Measurements from ENCODE around the gene PPP1R37. TPM values are rescaled to one million over a fixed set of nuclear protein-coding genes. Genes with fewer than 3 reads are reported as not detected.
A peak's percentile ranks its signal among the peaks of the same experiment; 100 is the strongest.

The PPP1R37 gene
- total and polyA plus RNA-seq, 2 of the 8 experiments (the other 6 are each of a cell fraction or from before 2014, with no cell fraction given), result 14.6 to 25.7 TPM

GRCh38 chr19:45112111-45112827 lies 19.3 kb downstream of the PPP1R37 start:
- CTCF ChIA-PET (ENCODE audit: partially characterized antibody), result interaction anchor here (0.6 to 8.6 kb wide), 6 partner anchors 10 to 258 kb away, joined by 3 to 73 read pairs (median 8); no protein-coding TSS in a partner anchor
- no peak for FAIRE-seq

More at GRCh38 chr19:45112111-45112827, 19.3 kb downstream of the PPP1R37 start:
- no peak overlapping the region for H4K8ac ChIP-seq (ENCODE audit: extremely low read depth, insufficient read depth, low read length)
- H3K27ac ChIP-seq (ENCODE audit: low read depth, low read length), result no peak overlapping the region
- POLR2A ChIA-PET (ENCODE audit: partially characterized antibody), result interaction anchor here (0.7 to 2.6 kb wide), 6 partner anchors 9 to 33 kb away, joined by 3 to 6 read pairs (median 5); partner anchors contain the start of genes GEMIN7 and PPP1R37
- DNase-seq (ENCODE audit: low read depth in 1 of 2, low spot score in 2 of 2), result no peak
- H3K4me1 ChIP-seq (replicated peaks in 1 of 4; ENCODE audit: control insufficient read depth in 3 of 4, insufficient read depth in 4 of 4, low read length in 3 of 4), result peaks cover 0 to 16% (median 4%) of the 10 kb centered on the region in 4 experiments; a peak in 6 of 7 replicates
- H3K23ac ChIP-seq (ENCODE audit: insufficient read length), result no peak overlapping the region
- peaks cover 6 to 87% of the 10 kb centered on the region in 2 experiments for H3K79me2 ChIP-seq (ENCODE audit: control insufficient read depth in 1 of 2, insufficient read depth in 2 of 2, low read length in 2 of 2)
- peaks cover 32 to 34% of the 10 kb centered on the region in 2 experiments for H4K20me1 ChIP-seq (replicated peaks in 1 of 2; ENCODE audit: control insufficient read depth in 1 of 2, insufficient read depth in 2 of 2, low read length in 2 of 2)
- no peaks in the 10 kb centered on the region for H3K27me3 ChIP-seq (replicated peaks in 1 of 4; ENCODE audit: control insufficient read depth in 3 of 4, extremely low read depth in 1 of 4, insufficient read depth in 3 of 4, low read length in 3 of 4)
- H3K18ac ChIP-seq (ENCODE audit: extremely low read depth, low read length), result no peak overlapping the region
- H2BK20ac ChIP-seq (ENCODE audit: low read length), result no peak overlapping the region
- H3K4ac ChIP-seq (replicated peaks; ENCODE audit: insufficient read length, low read depth, low read length), result no peak overlapping the region
- no peak overlapping the region for H3K4me3 ChIP-seq (ENCODE audit: extremely low read depth in 1 of 4, insufficient read depth in 2 of 4, low read depth in 3 of 4, low read length in 4 of 4)
- H3K4me2 ChIP-seq (ENCODE audit: insufficient read depth in 1 of 2, low read depth in 2 of 2, low read length in 2 of 2), result no peak overlapping the region
- H2BK15ac ChIP-seq (ENCODE audit: low read length), result no peak overlapping the region
- H4K5ac ChIP-seq (ENCODE audit: insufficient read length, low read depth, low read length), result no peak overlapping the region
- H3K14ac ChIP-seq (ENCODE audit: insufficient read length), result no peak overlapping the region
- no peaks in the 10 kb centered on the region for H3K36me3 ChIP-seq (ENCODE audit: control insufficient read depth in 2 of 4, insufficient read depth in 4 of 4, low read length in 3 of 4)
- no peak overlapping the region for H2AFZ ChIP-seq (ENCODE audit: low read length)
- H3K9me3 ChIP-seq (ENCODE audit: insufficient read depth in 2 of 2, low read depth in 1 of 2, low read length in 1 of 2), result no peaks in the 10 kb centered on the region
- peaks cover 37% of the 10 kb centered on the region for H3K79me1 ChIP-seq (ENCODE audit: low read depth, low read length)
- H2BK12ac ChIP-seq (ENCODE audit: low read depth, low read length), result no peak overlapping the region
- 0 out of 7 replicates have a peak overlapping the region, but pooled peaks of 1 of the 4 experiments have one; percentile 2 for H3K9ac ChIP-seq (replicated peaks in 1 of 4; ENCODE audit: extremely low read depth in 1 of 4, low read depth in 3 of 4, low read length in 3 of 4)
- no peak overlapping the region for H4K91ac ChIP-seq (replicated peaks; ENCODE audit: insufficient read length, low read length)
- no peak overlapping the region for H2BK5ac ChIP-seq (ENCODE audit: low read depth, low read length)
- H2AK5ac ChIP-seq (ENCODE audit: low read depth, low read length), result no peak overlapping the region
- H3K56ac ChIP-seq (replicated peaks; ENCODE audit: insufficient read length, low read depth, low read length), result no peak overlapping the region
- WGBS, 2 experiments (ENCODE audit: extremely low coverage in 1 of 2, insufficient coverage in 1 of 2, insufficient read length in 1 of 2, insufficient replicate concordance in 2 of 2, low coverage in 1 of 2, low lambda C conversion rate in 2 of 2, missing lambda C conversion rate in 1 of 2), result 91% methylated on average over 11 of the region's 11 CpGs; no CpG with 5 or more reads in 1 of the 2 experiments
- no peaks in the 10 kb centered on the region for H3K23me2 ChIP-seq (ENCODE audit: low read depth, low read length)
- TF ChIP-seq ASH2L (IDR thresholded peaks at IDR 0.05; ENCODE audit: low read length), result no peak
- TF ChIP-seq POLR2A (IDR thresholded peaks at IDR 0.05; ENCODE audit: control extremely low read depth in 1 of 2, low read depth in 2 of 2, low read length in 2 of 2), result no peak
- no peak overlapping the region for H2BK120ac ChIP-seq (replicated peaks; ENCODE audit: low read depth, low read length)
